ENCODE data around the gene HS3ST6. TPM values are rescaled to one million over a fixed set of nuclear protein-coding genes. Genes with fewer than 3 reads are reported as not detected.

HS3ST6 gene
- total and polyA plus RNA-seq, 2 of the 13 experiments (the other 11 are each of a cell fraction or from before 2014, with no cell fraction given), result not detected

GRCh38 chr16:1942810-1943726 is 24.9 kb upstream of the HS3ST6 start, which contains the start of gene MSRB1 (continued):
- no peak for TF ChIP-seq ZNF615 (CRISPR knock-in tag; IDR thresholded peaks at IDR 0.05; ENCODE audit: borderline replicate concordance)
- TF ChIP-seq AGO2 (optimal IDR thresholded peaks at IDR 0.05; ENCODE audit: low read depth, low read length), result peak; percentile 82
- no peak for TF ChIP-seq HNRNPLL (IDR thresholded peaks at IDR 0.05; ENCODE audit: low read depth, low read length, poor library complexity, severe bottlenecking)
- peak; percentile 45; the same call in 1 of the 2 replicates for TF ChIP-seq SMAD1 (CRISPR knock-in tag; IDR thresholded peaks at IDR 0.05; ENCODE audit: borderline replicate concordance, low read depth)
- TF ChIP-seq ARHGAP35 (CRISPR knock-in tag; IDR thresholded peaks at IDR 0.05; ENCODE audit: borderline replicate concordance), result 0 out of 2 replicates have a peak, but pooled peaks have one; percentile 11
- no peak for TF ChIP-seq USF2 (IDR thresholded peaks at IDR 0.05; ENCODE audit: low read depth, low read length)
- no peak for TF ChIP-seq USF2 (CRISPR knock-in tag; IDR thresholded peaks at IDR 0.05; ENCODE audit: borderline replicate concordance)
- TF ChIP-seq CHD2 (IDR thresholded peaks at IDR 0.05; ENCODE audit: low read depth, low read length), result no peak
- TF ChIP-seq IKZF5 (CRISPR knock-in tag; IDR thresholded peaks at IDR 0.05), result no peak
- no peak for TF ChIP-seq AFF4 (CRISPR knock-in tag; IDR thresholded peaks at IDR 0.05)
- TF ChIP-seq HOXD1 (CRISPR knock-in tag; IDR thresholded peaks at IDR 0.05), result peak; percentile 18; the same call in 1 of the 2 replicates
- TF ChIP-seq MBD4 (IDR thresholded peaks at IDR 0.05; ENCODE audit: borderline replicate concordance, low read length), result no peak
- no peak for TF ChIP-seq ZSCAN12 (CRISPR knock-in tag; IDR thresholded peaks at IDR 0.05)
- TF ChIP-seq MAF1 (CRISPR knock-in tag; IDR thresholded peaks at IDR 0.05; ENCODE audit: borderline replicate concordance), result no peak
- no peak for TF ChIP-seq TCF12 (IDR thresholded peaks at IDR 0.05)
- TF ChIP-seq TCF12 (CRISPR knock-in tag; IDR thresholded peaks at IDR 0.05), result no peak
- TF ChIP-seq MED1 (CRISPR knock-in tag; IDR thresholded peaks at IDR 0.05), result 0 out of 2 replicates have a peak, but pooled peaks have one; percentile 45
- TF ChIP-seq ZNF101 (CRISPR knock-in tag; IDR thresholded peaks at IDR 0.05; ENCODE audit: borderline replicate concordance, low read depth), result no peak
- TF ChIP-seq ZNF614 (CRISPR knock-in tag; IDR thresholded peaks at IDR 0.05; ENCODE audit: borderline replicate concordance), result no peak
- no peak for TF ChIP-seq PAWR (CRISPR knock-in tag; IDR thresholded peaks at IDR 0.05; ENCODE audit: borderline replicate concordance)
- no peak for TF ChIP-seq ZKSCAN8 (CRISPR knock-in tag; IDR thresholded peaks at IDR 0.05; ENCODE audit: borderline replicate concordance)
- no peak for TF ChIP-seq BRCA1 (CRISPR knock-in tag; IDR thresholded peaks at IDR 0.05)
- TF ChIP-seq ZBTB20 (CRISPR knock-in tag; IDR thresholded peaks at IDR 0.05; ENCODE audit: borderline replicate concordance, low read depth), result no peak
